Pons (tissue), 1 donor: ENCODE results near the gene HECTD1.
"Not testable (repeated sequence)": the region's sequence is repeated elsewhere in the genome, so short reads cannot be mapped to it uniquely, and the experiment has no call there.

Experiments used
- DNase-seq: peaks from one replicate; pipeline ENCODE4 v3.0.0-alpha.2; 2016; ENCODE audit warnings: low spot score

Gene HECTD1

DNA sequence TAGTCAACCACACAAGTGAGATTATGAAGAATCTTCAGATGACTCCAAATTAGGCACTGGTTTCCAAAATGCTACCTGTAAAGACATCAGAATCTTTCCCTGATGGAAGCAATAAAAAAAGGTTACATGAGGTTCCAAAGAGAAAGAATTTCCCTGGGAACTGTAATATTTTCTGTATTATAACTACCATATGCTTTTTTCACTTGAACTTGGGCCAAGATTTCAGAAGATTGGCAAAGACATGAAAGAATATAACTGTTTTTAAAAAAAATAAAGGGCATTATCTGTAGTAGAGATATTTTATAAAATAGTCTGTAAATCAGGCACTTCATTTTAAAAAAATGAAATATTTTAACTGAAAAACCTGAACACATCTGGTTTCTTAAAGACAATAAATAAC is 12.9 kb downstream of the HECTD1 start:
- no peak for DNase-seq

DNA sequence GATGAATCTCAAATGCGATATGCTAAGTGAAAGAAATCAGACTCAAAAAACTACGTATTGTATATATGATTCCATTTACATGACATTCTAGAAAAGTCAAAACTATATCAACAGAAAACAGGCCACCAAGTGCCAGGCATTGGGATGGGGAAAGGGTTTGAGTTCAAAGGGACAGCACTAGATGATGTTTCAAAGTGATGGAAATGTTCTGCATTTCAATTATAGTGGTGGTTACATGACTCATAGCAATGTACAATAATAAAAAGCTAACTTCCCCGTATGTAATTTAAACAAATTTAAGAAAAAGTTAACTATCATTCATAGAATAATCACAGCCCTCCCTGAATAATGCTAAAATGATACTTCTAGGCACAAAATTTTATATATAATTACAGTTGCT is 13.5 kb downstream of the HECTD1 start:
- no peak for DNase-seq

DNA sequence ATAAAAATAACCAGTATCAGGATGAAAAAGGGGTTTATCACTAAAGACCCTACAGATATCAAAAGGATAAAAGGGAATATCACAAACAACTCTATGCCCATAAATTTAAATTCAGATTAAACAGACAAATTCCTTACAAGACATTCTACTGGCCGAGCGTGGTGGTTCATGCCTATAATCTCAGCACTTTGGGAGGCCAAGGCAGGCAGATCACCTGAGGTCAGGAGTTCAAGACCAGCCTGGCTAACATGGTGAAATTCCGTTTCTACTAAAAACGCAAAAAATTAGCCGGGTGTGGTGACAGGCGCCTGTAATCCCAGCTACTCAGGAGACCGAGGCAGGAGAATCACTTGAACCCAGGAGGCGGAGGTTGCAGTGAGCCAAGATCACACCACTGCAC is 15.0 kb downstream of the HECTD1 start:
- not testable (repeated sequence) for DNase-seq

DNA sequence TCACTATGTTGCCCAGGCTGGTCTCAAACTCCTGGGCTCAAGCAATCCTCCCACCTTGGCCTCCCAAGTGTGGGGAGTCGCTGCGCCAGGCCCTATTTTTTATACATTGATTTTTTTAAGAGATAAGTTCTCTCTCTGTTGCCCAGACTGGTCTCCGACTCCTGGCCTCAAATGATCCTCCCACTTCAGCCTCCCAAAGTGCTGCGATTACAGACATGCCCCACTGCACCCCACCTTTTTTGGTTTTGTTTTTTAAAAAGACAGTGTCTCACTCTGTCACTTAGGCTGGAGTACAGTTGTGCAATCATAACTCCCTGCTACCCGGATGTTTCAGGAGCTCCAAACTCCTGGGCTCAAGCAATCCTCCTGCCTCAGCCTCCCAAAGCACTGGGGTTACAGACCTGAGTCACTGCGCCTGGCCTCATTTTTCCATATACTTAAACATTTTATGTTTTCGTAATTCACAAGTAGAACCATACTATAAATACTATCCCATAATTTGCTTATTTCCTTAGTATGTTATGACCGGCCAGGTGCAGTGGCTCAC is 16.8 kb downstream of the HECTD1 start:
- DNase-seq, result no peak

DNA sequence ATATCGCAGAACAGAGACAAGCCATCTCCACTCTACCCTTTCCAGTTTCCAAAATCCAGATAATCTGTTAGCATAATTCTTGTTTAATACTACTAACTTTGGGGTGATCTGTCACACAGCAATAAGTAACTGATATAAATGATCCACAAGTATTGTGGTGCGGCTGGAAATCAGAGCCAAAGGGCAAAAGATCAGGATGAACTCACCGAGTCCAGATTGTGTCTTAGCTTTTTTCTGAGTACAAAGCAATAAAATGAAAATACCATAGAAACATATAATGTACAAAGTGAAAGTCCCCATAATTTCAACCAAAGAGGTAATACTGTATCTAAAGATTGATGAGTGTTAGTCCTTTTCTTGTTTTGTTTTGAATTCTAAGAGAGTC is 17.4 kb downstream of the HECTD1 start:
- no peak for DNase-seq

DNA sequence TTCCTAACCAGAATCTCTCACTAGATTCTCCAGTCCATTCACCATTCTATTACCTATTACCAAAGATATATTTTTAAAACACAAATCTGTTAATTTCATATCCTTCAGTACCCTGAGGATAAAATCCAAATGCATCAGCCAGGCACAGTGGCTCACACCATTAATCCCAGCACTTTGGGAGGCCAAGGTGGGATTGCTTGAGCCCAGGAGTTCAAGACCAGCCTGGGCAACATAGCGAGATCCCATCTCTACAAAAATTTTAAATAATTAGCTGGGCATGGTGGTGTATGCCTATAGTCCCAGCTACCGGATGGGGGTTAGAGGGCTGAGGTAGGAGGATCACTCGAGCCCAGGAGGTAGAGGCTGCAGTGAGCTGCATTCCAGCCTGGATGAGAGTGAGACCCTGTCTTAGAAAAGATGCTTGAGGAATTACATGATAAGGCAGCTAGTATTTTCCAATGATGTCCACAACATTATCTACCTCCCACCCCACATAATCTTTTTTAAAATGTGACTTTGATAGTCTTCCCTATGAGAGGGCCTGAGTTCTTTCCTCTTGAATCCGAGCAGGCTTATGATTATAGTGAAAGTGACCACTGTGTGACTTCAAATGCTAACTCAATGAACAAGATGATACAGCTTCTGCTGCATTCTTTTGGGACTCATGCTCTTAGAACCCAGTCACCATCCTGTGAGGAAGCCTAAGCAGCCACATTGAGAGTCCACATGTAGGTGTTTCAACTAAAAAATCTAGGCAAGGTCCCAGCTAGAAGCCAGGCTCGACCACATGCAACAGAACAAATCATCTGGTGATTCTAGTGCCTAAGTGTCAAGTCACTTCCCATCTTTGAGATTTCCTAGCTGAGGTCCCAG is 18.0 kb downstream of the HECTD1 start:
- DNase-seq, result no peak

DNA sequence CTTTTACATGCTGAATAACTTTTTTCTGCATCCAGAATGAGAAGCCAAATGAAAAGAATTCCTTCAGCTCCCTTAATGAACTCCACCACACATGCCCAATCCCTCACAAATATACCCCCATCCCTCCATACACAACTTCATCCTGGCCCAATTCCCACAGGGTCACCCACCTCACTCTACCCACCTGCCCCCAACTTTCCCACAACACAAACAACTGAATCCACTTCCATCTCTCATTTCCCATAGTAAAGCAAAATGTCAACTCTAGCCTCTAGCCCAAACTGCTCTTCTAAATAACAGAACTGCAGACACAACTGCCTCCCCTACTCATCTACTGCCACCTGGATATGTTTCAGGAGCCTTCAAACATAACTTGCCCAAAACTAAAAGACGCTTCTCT is 18.8 kb downstream of the HECTD1 start:
- DNase-seq, result no peak

DNA sequence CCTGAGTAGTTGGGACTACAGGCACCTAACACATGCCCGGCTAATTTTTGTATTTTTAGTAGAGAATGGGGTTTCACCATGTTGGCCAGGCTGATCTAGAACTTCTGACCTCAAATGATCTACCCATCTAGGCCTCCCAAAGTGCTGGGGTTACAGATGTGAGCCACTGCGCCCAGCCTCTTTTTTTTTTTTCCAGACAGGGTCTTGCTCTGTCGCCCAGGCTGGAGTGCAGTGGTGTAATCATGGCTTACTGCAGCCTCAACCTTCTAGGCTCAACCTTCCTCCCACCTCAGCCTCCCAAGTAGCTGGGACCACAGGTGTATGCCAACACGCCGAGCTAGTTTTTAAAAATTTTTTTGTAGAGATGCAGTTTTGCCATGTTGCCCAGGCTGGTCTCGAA is 25.6 kb downstream of the HECTD1 start:
- not testable (repeated sequence) for DNase-seq

DNA sequence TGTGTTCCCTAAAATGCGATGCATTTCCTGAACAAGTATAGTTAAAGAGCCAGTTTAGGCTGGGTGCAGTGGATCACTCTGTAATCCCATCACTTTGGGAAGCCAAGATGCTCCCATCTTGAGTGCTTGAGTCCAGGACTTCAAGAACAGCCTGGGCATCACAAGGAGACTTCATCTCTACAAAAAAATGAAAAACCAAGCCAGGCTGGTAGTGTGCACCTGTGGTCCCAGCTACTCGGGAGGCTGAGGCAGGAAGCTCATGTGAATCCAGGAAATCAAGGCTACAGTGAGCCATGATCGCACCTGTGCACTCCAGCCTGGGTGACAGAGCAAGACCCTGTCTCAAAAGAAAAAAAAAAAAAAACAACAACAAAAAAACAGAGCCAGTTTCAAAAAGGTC is 26.3 kb downstream of the HECTD1 start:
- DNase-seq, result no peak

DNA sequence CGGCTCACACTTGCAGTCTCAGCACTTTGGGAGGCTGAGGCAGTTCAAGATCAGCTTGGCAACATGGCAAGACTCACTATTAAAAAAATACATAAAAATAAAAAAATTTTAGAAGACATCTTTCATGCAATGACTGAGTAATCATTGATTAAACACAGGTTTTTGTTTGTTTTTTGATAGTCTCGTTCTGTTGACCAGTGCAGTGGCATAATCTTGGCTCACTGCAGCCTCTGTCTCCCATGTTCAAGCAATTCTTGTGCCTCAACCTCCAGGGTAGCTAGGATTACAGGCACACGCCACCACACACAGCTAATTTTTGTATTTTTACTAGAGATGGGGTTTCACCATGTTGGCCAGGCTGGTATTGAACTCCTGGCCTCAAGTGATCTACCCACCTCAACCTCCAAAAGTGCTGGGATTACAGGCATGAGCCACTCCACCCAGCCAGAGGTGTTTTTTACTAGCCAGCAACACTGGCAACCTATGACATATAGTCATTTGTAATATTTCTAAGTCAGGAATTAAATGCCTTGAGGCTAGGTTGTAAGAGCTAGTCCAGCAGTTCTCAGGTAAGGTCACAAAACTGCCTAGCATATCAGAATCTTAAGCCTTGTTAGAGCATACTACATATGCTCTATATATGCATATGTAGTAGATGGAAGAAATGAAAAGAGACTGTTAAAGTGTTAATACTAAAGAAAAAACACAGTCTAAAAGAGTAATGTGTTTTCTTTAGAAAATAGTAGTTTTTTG is 27.1 kb downstream of the HECTD1 start:
- DNase-seq, result no peak

DNA sequence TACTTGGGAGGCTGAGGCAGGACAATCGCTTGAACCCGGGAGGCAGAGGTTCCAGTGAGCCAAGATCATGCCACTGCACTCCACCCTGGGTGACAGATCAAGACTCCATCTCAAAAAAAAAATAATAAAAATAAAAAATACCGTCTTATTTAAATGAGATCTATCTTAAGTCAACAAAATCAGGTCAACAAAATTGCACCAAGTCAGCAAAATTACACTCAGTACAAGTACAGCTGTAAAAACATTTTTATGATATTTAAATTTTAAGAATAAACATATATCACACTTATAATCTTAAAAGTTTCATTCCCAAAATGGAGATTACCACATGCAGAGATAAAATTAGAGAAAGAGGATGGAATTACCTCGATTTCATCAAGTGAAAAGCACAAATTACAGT is 33.2 kb downstream of the HECTD1 start:
- no peak for DNase-seq

DNA sequence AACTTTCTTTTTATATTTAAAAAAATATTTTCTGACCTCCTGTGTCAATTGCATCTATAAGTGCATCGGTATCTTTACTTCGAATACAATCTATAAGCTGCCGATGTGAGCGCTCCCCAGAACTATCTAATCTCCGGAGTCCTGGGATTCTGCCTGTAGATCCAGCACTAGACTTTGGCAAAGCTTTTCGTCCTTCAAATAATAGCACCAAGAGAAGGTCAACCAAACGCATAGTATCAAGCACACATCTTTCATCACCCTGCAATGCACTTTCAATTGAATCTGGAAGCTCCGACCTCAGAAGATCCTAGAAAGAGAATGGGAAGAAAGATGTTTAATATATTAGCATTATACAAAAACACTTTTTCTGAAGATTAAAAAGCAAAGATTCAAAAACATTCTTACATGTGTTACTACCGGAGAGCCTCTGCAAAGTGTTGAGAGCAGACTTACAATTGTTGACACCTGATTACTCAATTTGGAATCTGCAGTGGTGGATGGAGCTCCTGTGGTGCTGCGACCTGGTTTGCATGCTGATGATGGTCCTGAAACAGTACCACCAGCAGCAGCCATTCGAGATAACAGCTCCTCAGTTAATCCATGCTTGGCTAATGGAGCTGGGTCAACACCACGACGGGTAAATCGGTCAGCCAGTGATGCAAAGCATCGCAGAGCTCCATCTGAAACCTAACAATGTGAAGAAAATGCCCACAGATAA is 34.3 kb downstream of the HECTD1 start:
- no peak for DNase-seq

DNA sequence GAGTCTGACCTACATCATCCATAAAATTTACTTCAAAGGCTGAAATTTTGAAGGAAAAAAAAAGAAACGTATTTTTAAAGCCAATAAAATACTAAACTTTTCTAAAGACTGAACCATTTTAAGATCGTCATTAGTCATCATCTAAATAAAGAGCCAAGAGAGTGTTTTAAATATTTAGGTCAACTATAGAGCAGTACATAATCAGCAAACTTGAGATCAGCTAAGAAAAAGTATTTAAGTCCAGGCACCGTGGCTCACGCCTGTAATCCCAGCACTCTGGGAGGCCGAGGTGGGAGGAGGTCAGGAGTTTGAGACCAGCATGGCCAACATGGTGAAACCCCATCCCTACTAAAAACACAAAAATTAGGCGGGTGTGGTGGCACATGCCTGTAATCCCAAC is 35.5 kb downstream of the HECTD1 start:
- no peak for DNase-seq

DNA sequence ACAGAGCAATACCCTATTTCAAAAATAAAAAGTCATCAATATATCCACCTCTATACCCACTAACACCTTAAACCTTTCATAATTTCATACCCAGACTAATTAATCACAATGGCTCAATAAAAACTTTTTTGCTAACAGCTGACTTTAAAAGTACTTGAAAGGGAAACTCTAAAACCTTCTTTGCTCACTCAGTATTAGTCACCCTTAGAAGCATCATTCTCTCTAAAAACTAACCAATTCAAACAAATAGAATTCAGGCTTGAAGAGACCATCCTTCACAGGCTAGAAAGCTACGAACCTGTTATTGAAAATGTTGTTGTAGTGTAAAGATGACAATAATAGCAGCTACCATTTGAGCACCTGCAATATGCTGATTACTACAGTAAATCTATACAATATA is 37.2 kb downstream of the HECTD1 start:
- no peak for DNase-seq

DNA sequence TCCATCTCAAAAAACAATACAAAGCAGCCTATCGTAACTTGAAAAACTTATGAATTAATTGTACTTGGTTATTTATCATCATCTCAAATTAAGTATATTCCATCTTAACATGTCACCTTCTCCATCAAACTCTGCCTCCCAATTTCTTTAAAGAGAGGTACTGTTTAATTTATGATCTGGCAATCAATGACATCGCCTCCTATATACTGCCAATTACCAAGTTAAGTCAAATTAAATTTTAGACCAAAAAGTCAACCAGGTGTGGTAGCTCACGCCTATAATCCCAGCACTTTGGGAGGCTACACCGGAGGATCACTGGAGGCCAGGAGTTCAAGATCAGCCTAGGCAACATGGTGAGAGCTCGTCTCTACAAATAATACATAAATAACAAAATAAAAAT is 37.7 kb downstream of the HECTD1 start:
- DNase-seq, result no peak

DNA sequence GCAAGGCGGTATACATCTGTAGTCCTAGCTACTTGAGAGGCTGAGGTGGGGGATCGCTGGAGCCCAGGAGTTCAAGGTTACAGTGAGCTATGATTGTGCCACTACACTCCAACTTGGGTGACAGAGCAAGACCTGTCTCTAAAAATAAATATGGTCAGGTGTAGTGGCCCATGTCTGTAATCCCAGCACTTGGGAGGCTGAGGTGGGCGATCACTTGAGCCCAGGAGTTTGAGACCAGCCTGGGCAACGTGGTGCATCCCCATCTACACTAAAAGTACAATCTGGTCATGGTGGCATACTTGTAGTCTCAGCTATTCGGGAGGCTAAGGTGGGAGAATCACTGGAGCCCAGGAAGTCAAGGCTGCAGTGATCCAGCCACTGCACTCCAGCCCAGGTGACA is 40.6 kb downstream of the HECTD1 start:
- DNase-seq, result no peak

DNA sequence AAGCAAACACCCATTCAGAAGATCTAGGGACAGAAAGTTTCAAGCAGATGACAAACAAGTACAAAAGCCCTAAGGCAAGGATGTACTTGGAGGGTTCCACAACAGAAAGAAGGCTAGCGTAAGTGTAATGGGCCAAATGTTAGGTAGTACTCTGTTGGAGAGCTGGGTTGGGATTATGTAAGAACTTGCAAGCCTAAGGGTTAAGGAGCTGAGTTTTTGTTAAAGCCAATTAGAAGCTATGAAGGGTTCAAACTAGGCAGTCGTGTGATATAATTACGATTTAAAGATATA is 41.4 kb downstream of the HECTD1 start:
- no peak for DNase-seq

DNA sequence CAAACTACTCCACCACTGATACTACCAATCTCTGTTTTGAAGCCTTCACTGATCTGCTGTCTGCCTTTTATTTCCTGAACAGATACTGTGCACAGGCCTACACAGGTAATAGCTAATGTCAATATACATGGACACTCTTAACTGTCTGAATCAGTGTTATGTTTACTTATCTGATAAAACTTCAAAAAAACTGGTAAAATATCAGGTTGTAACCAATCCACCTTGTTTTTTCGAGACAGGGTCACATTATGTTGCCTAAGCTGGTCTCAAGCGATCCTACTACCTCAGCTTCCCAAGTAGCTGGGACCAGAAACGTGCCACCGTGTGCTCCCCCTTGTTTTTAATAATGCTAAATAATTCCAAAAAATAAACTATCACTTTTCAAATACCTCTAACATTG is 43.5 kb downstream of the HECTD1 start:
- no peak for DNase-seq

DNA sequence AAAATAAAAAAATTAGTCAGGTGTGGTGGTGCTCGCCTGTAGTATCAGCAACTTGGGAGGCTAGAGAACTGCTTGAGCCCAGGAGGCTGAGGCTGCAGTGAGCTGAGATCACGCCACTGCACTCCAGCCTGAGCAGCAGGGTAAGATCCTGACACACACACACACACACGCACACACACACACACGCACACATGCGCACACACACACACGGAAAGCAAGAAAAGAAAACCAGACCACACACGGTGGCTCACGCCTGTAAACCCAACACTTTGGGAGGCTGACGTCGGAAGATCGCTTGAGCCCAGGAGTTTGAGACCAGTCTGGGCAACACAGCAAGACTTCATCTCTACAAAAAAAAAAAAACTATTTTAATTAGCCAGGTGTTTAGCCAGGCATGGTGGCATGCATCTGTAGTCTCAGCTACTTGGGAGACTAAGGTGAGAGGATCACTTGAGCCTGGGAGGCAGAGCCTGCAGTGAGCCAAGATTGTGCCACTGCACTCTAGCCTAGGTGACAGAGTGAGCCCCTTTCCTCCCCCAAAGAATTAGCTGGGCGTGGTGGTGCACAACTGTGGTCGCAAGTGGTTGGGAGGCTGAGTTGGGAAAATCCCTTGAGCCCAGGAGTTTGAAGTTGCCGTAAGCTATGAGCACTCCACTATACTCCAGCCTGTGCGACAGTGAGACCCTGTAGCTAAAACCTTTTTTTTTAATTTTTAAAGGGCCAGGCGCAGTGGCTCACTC is 44.5 kb downstream of the HECTD1 start:
- DNase-seq, result no peak

DNA sequence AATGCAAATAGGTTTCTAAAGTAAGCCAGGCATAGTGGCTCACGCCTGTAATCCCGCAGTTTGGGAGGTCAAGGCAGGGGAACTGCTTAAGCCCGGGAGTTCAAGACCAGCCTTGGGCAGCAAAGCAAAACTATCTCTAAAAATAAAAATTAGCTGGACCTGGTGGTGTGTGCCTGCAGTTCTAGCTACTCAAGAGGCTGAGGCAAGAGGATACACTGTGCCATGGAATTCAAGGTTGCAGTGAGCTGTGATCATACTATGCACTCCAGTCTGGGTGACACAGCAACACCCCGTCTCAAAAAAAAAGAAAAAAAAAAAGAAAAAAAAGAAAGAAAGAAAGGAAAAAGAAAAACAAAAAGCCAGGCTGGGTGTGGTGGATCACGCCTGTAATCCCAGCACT is 46.3 kb downstream of the HECTD1 start:
- DNase-seq, result no peak

DNA sequence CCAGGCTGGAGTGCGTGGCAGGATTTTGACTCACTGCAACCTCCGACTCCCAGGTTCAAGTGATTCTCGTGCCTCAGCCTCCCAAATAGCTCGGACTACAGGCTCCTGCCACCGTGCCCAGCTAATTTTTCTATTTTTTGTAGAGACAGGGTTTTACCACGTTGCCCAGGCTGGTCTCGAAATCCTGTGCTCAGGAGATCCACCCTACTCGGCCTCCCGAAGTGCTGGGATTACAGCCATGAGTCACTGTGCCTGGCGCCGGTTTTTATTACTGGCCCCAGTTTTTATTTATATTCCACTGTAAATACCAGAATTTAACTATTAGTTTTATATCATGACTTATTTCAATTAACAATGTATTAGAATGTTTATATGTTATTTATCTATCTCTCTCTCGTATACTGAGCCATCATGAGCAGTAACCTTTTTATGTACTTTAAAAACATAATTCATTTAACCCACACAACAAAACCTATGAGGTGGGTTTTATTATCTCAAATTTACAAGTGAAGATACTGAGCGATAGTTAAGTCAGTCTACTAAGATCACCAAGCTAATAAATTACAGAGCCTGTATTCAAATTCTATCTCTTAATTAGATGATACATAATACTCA is 47.8 kb downstream of the HECTD1 start:
- no peak for DNase-seq

DNA sequence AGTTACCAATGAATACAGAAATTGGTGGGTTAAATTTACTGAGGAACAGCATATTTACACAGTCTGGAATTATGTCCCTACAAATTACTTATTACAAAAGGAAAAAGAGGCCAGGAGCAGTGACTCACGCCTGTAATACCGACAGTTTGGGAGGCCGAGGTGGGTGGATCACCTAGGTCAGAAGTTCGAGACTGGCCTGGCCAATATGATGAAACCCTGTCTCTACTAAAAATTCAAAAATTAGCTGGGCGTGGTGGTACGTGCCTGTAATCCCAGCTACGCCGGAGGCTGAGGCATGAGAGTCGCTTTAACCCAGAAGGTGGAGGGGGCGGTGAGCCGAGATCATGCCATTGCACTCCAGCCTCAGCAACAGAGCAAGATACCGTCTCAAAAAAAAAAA is 52.6 kb downstream of the HECTD1 start:
- DNase-seq, result no peak
